22Rv1 (cell line): ENCODE data around the gene PKNOX2.

Experiments used
- H3K27ac ChIP-seq: fragments of 450-650 bp; 2 replicates; pipeline ENCODE4 v1.5.1; 2017
- CTCF ChIP-seq: fragments of 450-650 bp; IDR thresholded peaks from 2 replicates; pipeline ENCODE4 v1.5.1; 2017; ENCODE audit warnings: mild to moderate bottlenecking
- ZFX ChIP-seq: fragments of 450-650 bp; IDR thresholded peaks from 2 replicates; pipeline ENCODE4 v1.6.1; 2017; ENCODE audit warnings: antibody characterized with exemption, borderline replicate concordance

PKNOX2 gene

GRCh38 chr11:125370561-125371389 is 206.2 kb downstream of the PKNOX2 start:
- no peak overlapping the region for H3K27ac ChIP-seq
- no peak for TF ChIP-seq CTCF
- no peak for TF ChIP-seq ZFX

DNA sequence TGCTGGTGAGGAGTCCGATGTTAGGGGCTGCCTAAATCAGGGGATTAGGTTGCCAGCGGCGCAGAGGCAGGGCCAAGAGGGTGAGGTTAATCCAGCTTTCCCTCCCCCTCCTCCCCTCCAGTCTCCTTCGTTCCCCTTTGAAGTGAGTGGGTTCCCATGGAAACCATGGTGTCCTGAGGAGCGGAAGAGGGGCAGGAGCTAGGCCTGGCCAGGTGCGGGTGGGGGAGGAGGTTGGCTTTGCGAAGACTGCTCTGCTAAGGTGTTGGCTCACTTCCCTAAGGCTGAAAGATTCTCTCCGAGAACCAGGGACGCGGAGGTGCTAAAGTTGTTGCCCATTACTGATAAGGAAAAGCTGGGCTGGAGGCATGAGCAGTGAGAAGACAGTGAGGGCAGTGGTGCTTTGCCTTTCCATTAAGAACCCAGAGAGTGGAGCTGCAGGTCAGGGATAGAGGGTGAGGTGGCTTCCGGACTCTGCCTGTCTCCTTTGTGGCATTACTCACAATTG is 206.9 kb downstream of the PKNOX2 start:
- TF ChIP-seq ZFX (no peak), CTCF (no peak)
- H3K27ac ChIP-seq: no peak overlapping the region

DNA sequence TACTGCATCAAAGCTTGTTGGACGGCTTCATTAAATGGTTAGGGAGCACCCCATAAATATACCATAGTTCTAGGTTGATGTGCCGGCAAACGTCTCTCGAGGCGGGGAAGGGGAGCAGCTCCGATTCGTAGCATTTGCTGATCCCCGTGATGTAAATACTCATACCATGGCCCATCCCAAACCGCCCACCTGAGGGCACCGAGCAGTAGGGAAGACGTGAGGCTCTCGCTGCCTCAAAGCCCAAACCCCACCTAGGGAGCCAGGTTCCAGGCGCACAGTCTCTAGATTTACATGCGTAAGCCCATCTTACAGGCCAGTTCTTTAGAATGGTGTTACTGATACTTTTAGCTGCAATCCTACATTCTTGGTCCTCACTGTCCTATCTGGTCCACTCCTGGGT is 207.5 kb downstream of the PKNOX2 start:
- TF ChIP-seq CTCF (no peak), ZFX (no peak)
- no peak overlapping the region for H3K27ac ChIP-seq

DNA sequence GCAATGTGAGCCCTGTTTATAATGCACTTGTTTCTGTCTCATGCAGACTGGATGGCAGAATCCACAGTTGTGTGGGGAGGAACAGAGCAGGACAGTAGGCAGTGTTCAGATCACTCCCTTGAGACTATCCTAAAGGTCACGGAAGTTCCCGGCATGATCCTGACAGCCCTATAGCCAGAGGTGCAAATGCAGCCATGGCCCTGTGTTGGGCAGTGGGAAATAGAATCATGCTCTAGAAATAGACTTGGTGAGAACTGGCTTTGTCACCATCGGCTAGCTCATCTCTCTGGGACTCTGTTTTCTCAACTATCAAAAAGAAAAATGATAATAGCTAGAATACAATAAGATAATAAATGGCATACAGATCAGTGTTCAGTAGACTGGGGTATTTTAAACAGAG is 208.4 kb downstream of the PKNOX2 start:
- H3K27ac ChIP-seq: no peak overlapping the region
- no peak for TF ChIP-seq CTCF
- no peak for TF ChIP-seq ZFX

DNA sequence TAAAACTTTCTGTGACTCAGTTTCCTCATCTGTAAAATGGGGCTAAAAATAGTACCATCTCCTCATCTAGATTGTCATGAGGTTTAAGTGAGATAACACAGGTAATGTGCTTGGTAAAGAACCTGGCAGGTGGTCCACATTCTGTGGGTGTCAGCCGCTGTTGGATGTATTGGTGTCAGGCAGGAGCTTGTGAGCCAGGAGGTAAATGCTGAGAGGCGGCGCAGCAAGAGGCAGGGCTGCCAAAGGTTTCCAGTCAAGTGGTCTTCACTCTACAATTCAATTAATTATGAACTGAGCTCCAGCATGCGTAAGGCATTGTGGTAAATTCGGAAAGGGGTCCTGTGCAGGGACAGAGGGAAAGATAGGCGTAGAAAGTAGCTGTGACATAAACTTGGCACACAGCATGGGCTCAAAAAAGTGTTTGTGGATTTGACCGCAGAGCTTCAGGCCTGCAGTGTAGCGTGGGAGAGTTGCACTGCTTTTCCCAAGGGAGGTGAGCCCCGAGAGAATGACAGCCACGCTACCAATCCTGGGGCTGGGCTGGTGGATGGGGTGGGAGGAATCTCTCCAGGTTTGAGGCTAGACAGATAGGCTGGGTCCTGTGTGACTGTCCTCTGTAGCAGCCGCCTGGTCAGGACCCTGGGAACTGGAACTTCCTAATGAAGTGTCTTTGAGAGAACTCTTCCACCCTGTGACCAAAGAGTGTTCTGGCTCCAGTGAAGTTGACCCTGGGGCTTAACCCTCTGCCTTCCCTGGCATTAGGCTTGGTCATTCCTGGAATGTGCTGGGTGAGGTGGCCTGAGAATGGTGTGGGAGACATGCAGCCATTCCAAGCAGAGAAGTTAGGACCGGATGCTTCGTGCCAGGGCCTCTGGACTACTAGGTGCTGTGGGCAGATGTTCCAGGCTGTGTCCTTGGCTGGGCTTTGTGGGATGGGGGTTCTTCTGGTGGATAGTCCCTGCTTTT is 209.2 kb downstream of the PKNOX2 start:
- no peak for TF ChIP-seq ZFX
- TF ChIP-seq CTCF: no peak
- no peak overlapping the region for H3K27ac ChIP-seq

- no peak for TF ChIP-seq CTCF
- TF ChIP-seq ZFX: no peak
- no peak overlapping the region for H3K27ac ChIP-seq
Observed at GRCh38 chr11:125374398-125374797, 209.8 kb downstream of the PKNOX2 start.
